ENCODE results near the gene MARCKS.

GRCh38 chr6:113843500-113844073 is 13.6 kb upstream of the MARCKS start:
- TF ChIP-seq, protein P1, sequence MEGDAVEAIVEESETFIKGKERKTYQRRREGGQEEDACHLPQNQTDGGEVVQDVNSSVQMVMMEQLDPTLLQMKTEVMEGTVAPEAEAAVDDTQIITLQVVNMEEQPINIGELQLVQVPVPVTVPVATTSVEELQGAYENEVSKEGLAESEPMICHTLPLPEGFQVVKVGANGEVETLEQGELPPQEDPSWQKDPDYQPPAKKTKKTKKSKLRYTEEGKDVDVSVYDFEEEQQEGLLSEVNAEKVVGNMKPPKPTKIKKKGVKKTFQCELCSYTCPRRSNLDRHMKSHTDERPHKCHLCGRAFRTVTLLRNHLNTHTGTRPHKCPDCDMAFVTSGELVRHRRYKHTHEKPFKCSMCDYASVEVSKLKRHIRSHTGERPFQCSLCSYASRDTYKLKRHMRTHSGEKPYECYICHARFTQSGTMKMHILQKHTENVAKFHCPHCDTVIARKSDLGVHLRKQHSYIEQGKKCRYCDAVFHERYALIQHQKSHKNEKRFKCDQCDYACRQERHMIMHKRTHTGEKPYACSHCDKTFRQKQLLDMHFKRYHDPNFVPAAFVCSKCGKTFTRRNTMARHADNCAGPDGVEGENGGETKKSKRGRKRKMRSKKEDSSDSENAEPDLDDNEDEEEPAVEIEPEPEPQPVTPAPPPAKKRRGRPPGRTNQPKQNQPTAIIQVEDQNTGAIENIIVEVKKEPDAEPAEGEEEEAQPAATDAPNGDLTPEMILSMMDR (optimal IDR thresholded peaks at IDR 0.05 in 1 of 3, IDR thresholded peaks at IDR 0.05 in 1 of 3, conservative IDR thresholded peaks at IDR 0.05 in 1 of 3; ENCODE audit: extremely low read depth in 1 of 3, insufficient read depth in 2 of 3, low read length in 3 of 3): no peak
- TF ChIP-seq EZH2 (IDR thresholded peaks at IDR 0.05; ENCODE audit: low read length): no peak

Measured in keratinocyte (primary cell).